ENCODE data around the gene MYL6B.

DNA sequence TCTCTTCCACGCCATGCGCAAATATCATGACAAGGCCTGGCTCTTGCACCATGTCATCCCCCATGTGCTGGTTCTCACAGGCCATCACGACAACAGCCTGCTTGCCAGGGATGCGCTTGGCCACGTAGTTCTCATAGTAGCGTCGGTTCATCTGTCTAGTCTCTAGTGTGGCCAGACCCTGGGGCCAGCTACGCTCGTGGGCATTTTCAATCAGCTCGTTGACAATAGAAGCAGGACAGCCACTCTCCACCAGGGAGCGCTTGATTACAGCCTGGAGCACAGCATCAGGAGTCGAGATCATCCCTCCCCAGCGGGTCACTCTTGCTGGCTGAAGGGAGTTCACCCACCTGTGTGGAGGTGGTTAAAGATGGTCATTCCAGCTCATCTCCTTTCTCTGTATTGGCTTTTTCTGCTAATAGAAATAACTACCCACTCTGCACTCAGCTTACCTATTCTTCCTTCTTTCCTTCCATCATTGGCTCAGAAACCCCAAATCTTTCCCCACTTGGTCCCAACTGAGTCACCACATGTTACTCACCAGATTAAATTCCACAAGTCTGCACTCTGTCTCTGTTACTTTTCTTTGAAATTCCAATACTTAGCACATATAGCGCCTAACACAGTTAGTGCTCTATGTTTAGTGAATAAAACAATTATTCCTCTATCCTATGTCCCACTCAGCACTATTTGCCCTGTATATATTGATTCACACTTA is 54.2 kb downstream of the MYL6B start:
- TF ChIP-seq, protein P1, sequence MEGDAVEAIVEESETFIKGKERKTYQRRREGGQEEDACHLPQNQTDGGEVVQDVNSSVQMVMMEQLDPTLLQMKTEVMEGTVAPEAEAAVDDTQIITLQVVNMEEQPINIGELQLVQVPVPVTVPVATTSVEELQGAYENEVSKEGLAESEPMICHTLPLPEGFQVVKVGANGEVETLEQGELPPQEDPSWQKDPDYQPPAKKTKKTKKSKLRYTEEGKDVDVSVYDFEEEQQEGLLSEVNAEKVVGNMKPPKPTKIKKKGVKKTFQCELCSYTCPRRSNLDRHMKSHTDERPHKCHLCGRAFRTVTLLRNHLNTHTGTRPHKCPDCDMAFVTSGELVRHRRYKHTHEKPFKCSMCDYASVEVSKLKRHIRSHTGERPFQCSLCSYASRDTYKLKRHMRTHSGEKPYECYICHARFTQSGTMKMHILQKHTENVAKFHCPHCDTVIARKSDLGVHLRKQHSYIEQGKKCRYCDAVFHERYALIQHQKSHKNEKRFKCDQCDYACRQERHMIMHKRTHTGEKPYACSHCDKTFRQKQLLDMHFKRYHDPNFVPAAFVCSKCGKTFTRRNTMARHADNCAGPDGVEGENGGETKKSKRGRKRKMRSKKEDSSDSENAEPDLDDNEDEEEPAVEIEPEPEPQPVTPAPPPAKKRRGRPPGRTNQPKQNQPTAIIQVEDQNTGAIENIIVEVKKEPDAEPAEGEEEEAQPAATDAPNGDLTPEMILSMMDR (IDR thresholded peaks at IDR 0.05) = peak in 3 of 4 experiments; percentile 55 to 66 (median 57)
- TF ChIP-seq POLR2A (IDR thresholded peaks at IDR 0.05) = no peak
